HepG2 (cell line): ENCODE data around the gene FBXW12. TPM values are rescaled to one million over a fixed set of nuclear protein-coding genes. Genes with fewer than 3 reads are reported as not detected.

ENCODE experiments used
- AKAP8 ChIP-seq: sonication (generic); formaldehyde crosslinking; IDR thresholded peaks from 2 replicates; pipeline ENCODE4 v1.5.1; 2020; ENCODE audit warnings: mild to moderate bottlenecking, missing genetic modification reagents
- DMAP1 ChIP-seq: IDR thresholded peaks from 2 replicates; pipeline ENCODE4 v1.6.1; 2016
- DR1 ChIP-seq: sonication (generic); formaldehyde crosslinking; IDR thresholded peaks from 2 replicates; pipeline ENCODE4 v1.8.0; 2021; ENCODE audit warnings: mild to moderate bottlenecking, missing genetic modification reagents, inconsistent platforms
- E2F2 ChIP-seq: sonication (generic); formaldehyde crosslinking; IDR thresholded peaks from 2 replicates; pipeline ENCODE4 v1.4.0; 2020; ENCODE audit warnings: missing genetic modification reagents, borderline replicate concordance
- EED ChIP-seq: sonication (generic); formaldehyde crosslinking; IDR thresholded peaks from 2 replicates; pipeline ENCODE4 v1.5.0; 2020; ENCODE audit warnings: mild to moderate bottlenecking, missing genetic modification reagents
- ETV6 ChIP-seq: sonication (generic); formaldehyde crosslinking; conservative IDR thresholded peaks from 2 replicates; pipeline ENCODE4 v1.4.0; 2020; ENCODE audit warnings: missing genetic modification reagents
- FOXA3 ChIP-seq: IDR thresholded peaks from 2 replicates; pipeline ENCODE4 v1.6.1; 2016; ENCODE audit warnings: missing genetic modification reagents, missing compliant biosample characterization
- FOXP1 ChIP-seq, 2 experiments: fragments of 450-650 bp in 1 of 2; IDR thresholded peaks; 2 replicates each; pipeline ENCODE4 v1.6.1; 2017 to 2018; ENCODE audit warnings: antibody characterized with exemption in 1 of 2
- HNF4G ChIP-seq, 2 experiments: sonication (generic) in 1 of 2; formaldehyde crosslinking in 1 of 2; IDR thresholded peaks; 2 replicates each; pipeline versions ENCODE4 v1.4.0 to v1.6.1; 2011 to 2020; ENCODE audit warnings: borderline replicate concordance in 2 of 2, low read depth in 2 of 2, mild to moderate bottlenecking in 2 of 2, low read length in 1 of 2, missing genetic modification reagents in 1 of 2, moderate library complexity in 1 of 2
- HOXD1 ChIP-seq: sonication (generic); formaldehyde crosslinking; IDR thresholded peaks from 2 replicates; pipeline ENCODE4 v1.5.0; 2020; ENCODE audit warnings: missing genetic modification reagents
- IRF2 ChIP-seq: IDR thresholded peaks from 2 replicates; pipeline ENCODE4 v1.6.1; 2018; ENCODE audit warnings: missing genetic modification reagents, missing compliant biosample characterization
- NFE2 ChIP-seq: sonication (generic); formaldehyde crosslinking; IDR thresholded peaks from 2 replicates; pipeline ENCODE4 v1.4.0; 2020; ENCODE audit warnings: missing genetic modification reagents
- PCBP1 ChIP-seq: fragments of 200-400 bp; formaldehyde crosslinking; IDR thresholded peaks from 2 replicates; pipeline ENCODE4 v1.6.1; 2017; ENCODE audit warnings: mild to moderate bottlenecking, low read depth, low read length, borderline replicate concordance
- RBFOX2 ChIP-seq: fragments of 200-400 bp; formaldehyde crosslinking; IDR thresholded peaks from 2 replicates; pipeline ENCODE4 v1.6.1; 2017; ENCODE audit warnings: low read depth, mild to moderate bottlenecking, low read length
- RFXAP ChIP-seq: sonication (generic); formaldehyde crosslinking; IDR thresholded peaks from 2 replicates; pipeline ENCODE4 v1.4.0; 2020; ENCODE audit warnings: missing genetic modification reagents, borderline replicate concordance
- SIX4 ChIP-seq: sonication (generic); formaldehyde crosslinking; IDR thresholded peaks from 2 replicates; pipeline ENCODE4 v1.4.0; 2020; ENCODE audit warnings: missing genetic modification reagents
- TGIF2 ChIP-seq: IDR thresholded peaks from 2 replicates; pipeline ENCODE4 v1.6.1; 2016; ENCODE audit warnings: control low read depth, missing compliant biosample characterization
- ZFP62 ChIP-seq: sonication (generic); formaldehyde crosslinking; IDR thresholded peaks from 2 replicates; pipeline ENCODE4 v1.4.0; 2020; ENCODE audit warnings: missing genetic modification reagents
- ZMYM3 ChIP-seq: sonication (generic); formaldehyde crosslinking; IDR thresholded peaks from 2 replicates; pipeline ENCODE4 v1.5.1; 2020; ENCODE audit warnings: mild to moderate bottlenecking, missing genetic modification reagents
- ZNF230 ChIP-seq: sonication (generic); formaldehyde crosslinking; IDR thresholded peaks from 2 replicates; pipeline ENCODE4 v1.4.0; 2020; ENCODE audit warnings: mild to moderate bottlenecking, missing genetic modification reagents
- ZNF296 ChIP-seq: sonication (generic); formaldehyde crosslinking; conservative IDR thresholded peaks from 2 replicates; pipeline ENCODE4 v1.5.0; 2020; ENCODE audit warnings: mild to moderate bottlenecking, missing genetic modification reagents
- ZNF569 ChIP-seq: sonication (generic); formaldehyde crosslinking; IDR thresholded peaks from 2 replicates; pipeline ENCODE4 v1.5.0; 2020; ENCODE audit warnings: mild to moderate bottlenecking, missing genetic modification reagents, moderate library complexity, borderline replicate concordance
- polyA plus RNA-seq, 8 experiments: library from polyadenylated mRNA; depleted of rRNA in 3 of 8; stranded (reverse) in 7 of 8; unstranded in 1 of 8; fragments of >200 nt; fragmentation: Illumina TruSeq in 4 of 8; extraction: Trizol in 4 of 8; gene quantifications; 2 replicates each; pipeline versions ENCODE4 v1.2.1 to v1.2.3, GENCODE V29; 2011 to 2016; ENCODE audit warnings: low read depth in 4 of 8, missing spikeins in 1 of 8, mixed read lengths in 1 of 8; ENCODE audit not compliant: insufficient read depth in 1 of 8
- total RNA-seq, 5 experiments: library from RNA; depleted of rRNA; stranded (reverse); fragments of >200 nt; fragmentation: Illumina TruSeq; extraction: Trizol; gene quantifications; 2 replicates each; pipeline ENCODE4 v1.2.3, GENCODE V29; 2016; ENCODE audit warnings: low read depth in 1 of 5
- TF ChIP-seq, protein P1 (sequence below): sonication (generic); formaldehyde crosslinking; IDR thresholded peaks from 2 replicates; pipeline ENCODE4 v1.5.0; 2020; ENCODE audit warnings: missing genetic modification reagents, mild to moderate bottlenecking, borderline replicate concordance
- TF ChIP-seq, protein P2 (sequence below): sonication (generic); formaldehyde crosslinking; IDR thresholded peaks from 2 replicates; pipeline ENCODE4 v1.8.1; 2022; ENCODE audit warnings: mild to moderate bottlenecking, missing genetic modification reagents
- TF ChIP-seq, protein P3 (sequence below): IDR thresholded peaks from 2 replicates; pipeline ENCODE4 v1.6.1; 2016; ENCODE audit warnings: low read depth, control low read depth

FBXW12 gene
- total and polyA plus RNA-seq, 2 of the 13 experiments (the other 11 are each of a cell fraction or from before 2014, with no cell fraction given): not detected

GRCh38 chr3:48439820-48440589 is 68.0 kb downstream of the FBXW12 start, which contains the start of the genes CCDC51 and TMA7 (continued):
- TF ChIP-seq ETV6 (CRISPR knock-in tag) (0 out of 2 replicates have a peak, but pooled peaks have one; percentile 63), ZNF230 (CRISPR knock-in tag) (peak; percentile 89; the same call in 1 of the 2 replicates), FOXA3 (CRISPR knock-in tag) (peak; percentile 43; the same call in 1 of the 2 replicates), E2F2 (CRISPR knock-in tag) (peak; percentile 35; the same call in 1 of the 2 replicates), HNF4G (IDR thresholded peaks at IDR 0.05; ENCODE audit: borderline replicate concordance, low read depth, low read length) (no peak), HNF4G (CRISPR knock-in tag; IDR thresholded peaks at IDR 0.05; ENCODE audit: borderline replicate concordance, low read depth) (no peak; the same call in 1 of the 2 replicates), RBFOX2 (peak; percentile 96), ZFP62 (CRISPR knock-in tag) (no peak), SIX4 (CRISPR knock-in tag) (no peak), TGIF2 (CRISPR knock-in tag) (peak; percentile 84), RFXAP (0 out of 2 replicates have a peak, but pooled peaks have one; percentile 8), NFE2 (CRISPR knock-in tag) (no peak), DR1 (CRISPR knock-in tag) (peak; percentile 87), IRF2 (peak; percentile 70; the same call in 1 of the 2 replicates), PCBP1 (peak; percentile 82; the same call in 1 of the 2 replicates), ZNF569 (CRISPR knock-in tag) (no peak), FOXP1 (IDR thresholded peaks at IDR 0.05) (no peak), FOXP1 (CRISPR knock-in tag; IDR thresholded peaks at IDR 0.05) (no peak), HOXD1 (CRISPR knock-in tag) (0 out of 2 replicates have a peak, but pooled peaks have one; percentile 2), DMAP1 (CRISPR knock-in tag) (peak; percentile 90), AKAP8 (CRISPR knock-in tag) (0 out of 2 replicates have a peak, but pooled peaks have one; percentile 9), ZMYM3 (CRISPR knock-in tag) (peak; percentile 39; the same call in 1 of the 2 replicates), ZNF296 (no peak; the same call in 1 of the 2 replicates), EED (peak; percentile 75)
- TF ChIP-seq, protein P1, sequence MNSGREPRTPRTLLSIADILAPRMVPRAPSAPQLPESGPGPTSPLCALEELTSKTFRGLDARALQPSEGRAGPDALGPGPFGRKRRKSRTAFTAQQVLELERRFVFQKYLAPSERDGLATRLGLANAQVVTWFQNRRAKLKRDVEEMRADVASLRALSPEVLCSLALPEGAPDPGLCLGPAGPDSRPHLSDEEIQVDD (CRISPR knock-in tag): 0 out of 2 replicates have a peak, but pooled peaks have one; percentile 35
- TF ChIP-seq, protein P2, sequence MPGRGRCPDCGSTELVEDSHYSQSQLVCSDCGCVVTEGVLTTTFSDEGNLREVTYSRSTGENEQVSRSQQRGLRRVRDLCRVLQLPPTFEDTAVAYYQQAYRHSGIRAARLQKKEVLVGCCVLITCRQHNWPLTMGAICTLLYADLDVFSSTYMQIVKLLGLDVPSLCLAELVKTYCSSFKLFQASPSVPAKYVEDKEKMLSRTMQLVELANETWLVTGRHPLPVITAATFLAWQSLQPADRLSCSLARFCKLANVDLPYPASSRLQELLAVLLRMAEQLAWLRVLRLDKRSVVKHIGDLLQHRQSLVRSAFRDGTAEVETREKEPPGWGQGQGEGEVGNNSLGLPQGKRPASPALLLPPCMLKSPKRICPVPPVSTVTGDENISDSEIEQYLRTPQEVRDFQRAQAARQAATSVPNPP (CRISPR knock-in tag): peak; percentile 76; the same call in 1 of the 2 replicates
- TF ChIP-seq, protein P3, sequence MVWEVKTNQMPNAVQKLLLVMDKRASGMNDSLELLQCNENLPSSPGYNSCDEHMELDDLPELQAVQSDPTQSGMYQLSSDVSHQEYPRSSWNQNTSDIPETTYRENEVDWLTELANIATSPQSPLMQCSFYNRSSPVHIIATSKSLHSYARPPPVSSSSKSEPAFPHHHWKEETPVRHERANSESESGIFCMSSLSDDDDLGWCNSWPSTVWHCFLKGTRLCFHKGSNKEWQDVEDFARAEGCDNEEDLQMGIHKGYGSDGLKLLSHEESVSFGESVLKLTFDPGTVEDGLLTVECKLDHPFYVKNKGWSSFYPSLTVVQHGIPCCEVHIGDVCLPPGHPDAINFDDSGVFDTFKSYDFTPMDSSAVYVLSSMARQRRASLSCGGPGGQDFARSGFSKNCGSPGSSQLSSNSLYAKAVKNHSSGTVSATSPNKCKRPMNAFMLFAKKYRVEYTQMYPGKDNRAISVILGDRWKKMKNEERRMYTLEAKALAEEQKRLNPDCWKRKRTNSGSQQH (CRISPR knock-in tag): 0 out of 2 replicates have a peak, but pooled peaks have one; percentile 14
